HG03097 (cell line): ENCODE results near the gene BLCAP.

Experiments used
- ATAC-seq: cut with Tn5 transposase; IDR thresholded peaks from one replicate; pipeline ENCODE4 v1.9.1; 2021; ENCODE audit not compliant: unreplicated experiment, low FRiP score

BLCAP gene

GRCh38 chr20:37518606-37519507, 8.8 kb downstream of the BLCAP start:
- no peak for ATAC-seq

- ATAC-seq, result no peak
Observed at GRCh38 chr20:37518059-37518458, 9.6 kb downstream of the BLCAP start.

GRCh38 chr20:37516811-37517750, 10.6 kb downstream of the BLCAP start:
- ATAC-seq, result no peak

- no peak for ATAC-seq
Observed at GRCh38 chr20:37515876-37516275, 11.8 kb downstream of the BLCAP start.

- no peak for ATAC-seq
Observed at GRCh38 chr20:37513779-37514359, 13.8 kb downstream of the BLCAP start.

GRCh38 chr20:37511610-37512275, 15.9 kb downstream of the BLCAP start:
- ATAC-seq, result no peak

GRCh38 chr20:37510226-37510625, 17.4 kb downstream of the BLCAP start:
- no peak for ATAC-seq

- ATAC-seq, result no peak
Observed at GRCh38 chr20:37506152-37506725, 21.4 kb downstream of the BLCAP start.

GRCh38 chr20:37505263-37506151, 22.2 kb downstream of the BLCAP start:
- ATAC-seq, result no peak

GRCh38 chr20:37504404-37505096, 23.1 kb downstream of the BLCAP start:
- ATAC-seq, result no peak

- ATAC-seq, result no peak
Observed at GRCh38 chr20:37503256-37503927, 24.3 kb downstream of the BLCAP start.

GRCh38 chr20:37502654-37503053, 25.0 kb downstream of the BLCAP start:
- ATAC-seq, result no peak

- ATAC-seq, result no peak
Observed at GRCh38 chr20:37501940-37502339, 25.7 kb downstream of the BLCAP start.

GRCh38 chr20:37500311-37500710, 27.4 kb downstream of the BLCAP start:
- ATAC-seq, result no peak

GRCh38 chr20:37498066-37498665, 29.5 kb downstream of the BLCAP start:
- no peak for ATAC-seq

GRCh38 chr20:37494796-37495195, 32.9 kb downstream of the BLCAP start:
- no peak for ATAC-seq

- ATAC-seq, result no peak
Observed at GRCh38 chr20:37494301-37494700, 33.4 kb downstream of the BLCAP start.

- ATAC-seq, result no peak
Observed at GRCh38 chr20:37492945-37493344, 34.7 kb downstream of the BLCAP start.
